ENCODE data around the gene KDM4F.

- TF ChIP-seq ELF4 (IDR thresholded peaks at IDR 0.05): no peak
- no peak for TF ChIP-seq FOXK2 (IDR thresholded peaks at IDR 0.05)
- no peak for TF ChIP-seq FOXA1 (IDR thresholded peaks at IDR 0.05)
- TF ChIP-seq SP1 (IDR thresholded peaks at IDR 0.05): no peak
- TF ChIP-seq PKNOX1 (IDR thresholded peaks at IDR 0.05): no peak
- no peak for TF ChIP-seq L3MBTL2 (conservative IDR thresholded peaks at IDR 0.05)
- no peak for TF ChIP-seq TARDBP (IDR thresholded peaks at IDR 0.05)
- TF ChIP-seq ARNT (IDR thresholded peaks at IDR 0.05): no peak
Measured at GRCh38 chr11:95035316-95035715, 13.9 kb upstream of the KDM4F start.

All from HEK293T (cell line).